ENCODE measurements around the gene COQ9. TPM values are rescaled to one million over a fixed set of nuclear protein-coding genes. Genes with fewer than 3 reads are reported as not detected.
A peak's percentile ranks its signal among the peaks of the same experiment; 100 is the strongest.

Gene COQ9
- total RNA-seq, 1 experiment from 2014 or later: 69.7 TPM

DNA sequence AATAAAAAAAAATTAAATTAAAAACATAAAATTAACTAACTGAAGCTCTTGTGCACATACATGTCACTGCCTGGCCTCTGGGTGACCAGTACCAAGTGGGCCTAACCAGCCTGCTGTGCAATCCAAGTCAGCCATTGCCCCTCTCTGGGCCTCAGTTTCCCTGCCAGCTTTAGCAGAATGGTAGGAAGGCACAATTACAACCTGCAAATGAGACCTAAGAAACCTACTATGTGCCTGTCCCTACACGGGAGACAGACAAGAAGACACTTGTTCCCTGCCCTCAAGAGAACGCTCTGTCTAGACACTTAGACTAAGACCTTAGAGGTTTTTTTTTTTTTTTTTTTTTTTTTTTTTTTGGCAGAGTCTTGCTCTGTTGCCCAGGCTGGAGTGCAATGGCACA lies 1.8 kb upstream of the COQ9 start:
- POLR2A ChIA-PET (ENCODE audit: low non-redundant PET): no interaction called here
- TF ChIP-seq EZH2 (IDR thresholded peaks at IDR 0.05; ENCODE audit: borderline replicate concordance, low read depth, low read length, poor library complexity, severe bottlenecking): no peak
- TF ChIP-seq, protein P1, sequence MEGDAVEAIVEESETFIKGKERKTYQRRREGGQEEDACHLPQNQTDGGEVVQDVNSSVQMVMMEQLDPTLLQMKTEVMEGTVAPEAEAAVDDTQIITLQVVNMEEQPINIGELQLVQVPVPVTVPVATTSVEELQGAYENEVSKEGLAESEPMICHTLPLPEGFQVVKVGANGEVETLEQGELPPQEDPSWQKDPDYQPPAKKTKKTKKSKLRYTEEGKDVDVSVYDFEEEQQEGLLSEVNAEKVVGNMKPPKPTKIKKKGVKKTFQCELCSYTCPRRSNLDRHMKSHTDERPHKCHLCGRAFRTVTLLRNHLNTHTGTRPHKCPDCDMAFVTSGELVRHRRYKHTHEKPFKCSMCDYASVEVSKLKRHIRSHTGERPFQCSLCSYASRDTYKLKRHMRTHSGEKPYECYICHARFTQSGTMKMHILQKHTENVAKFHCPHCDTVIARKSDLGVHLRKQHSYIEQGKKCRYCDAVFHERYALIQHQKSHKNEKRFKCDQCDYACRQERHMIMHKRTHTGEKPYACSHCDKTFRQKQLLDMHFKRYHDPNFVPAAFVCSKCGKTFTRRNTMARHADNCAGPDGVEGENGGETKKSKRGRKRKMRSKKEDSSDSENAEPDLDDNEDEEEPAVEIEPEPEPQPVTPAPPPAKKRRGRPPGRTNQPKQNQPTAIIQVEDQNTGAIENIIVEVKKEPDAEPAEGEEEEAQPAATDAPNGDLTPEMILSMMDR (conservative IDR thresholded peaks at IDR 0.05; ENCODE audit: low read depth, low read length): no peak
- DNase-seq (ENCODE audit: low spot score): no peak
- peaks cover 8% of the 10 kb centered on the region for H3K9me3 ChIP-seq (ENCODE audit: low read depth, low read length, poor library complexity, severe bottlenecking)
- no peaks in the 10 kb centered on the region for H3K4me1 ChIP-seq (ENCODE audit: insufficient read depth, low read length, poor library complexity, severe bottlenecking)
- H3K27ac ChIP-seq (ENCODE audit: low read depth, low read length, poor library complexity, severe bottlenecking): no peak overlapping the region
- peaks cover 9% of the 10 kb centered on the region for H3K36me3 ChIP-seq (ENCODE audit: insufficient read depth, low read length, poor library complexity, severe bottlenecking)
- no peak overlapping the region for H3K4me3 ChIP-seq (ENCODE audit: low read depth, low read length, poor library complexity, severe bottlenecking)
- intact Hi-C loops (cut with micrococcal nuclease; ENCODE audit: unreplicated experiment): no loop called here
- CTCF ChIA-PET: no interaction called here
- no TSS peak for BruUV-seq (replicated peaks)
- no peaks in the 10 kb centered on the region for H3K27me3 ChIP-seq (replicated peaks; ENCODE audit: insufficient read depth, low read depth, low read length, poor library complexity)

DNA sequence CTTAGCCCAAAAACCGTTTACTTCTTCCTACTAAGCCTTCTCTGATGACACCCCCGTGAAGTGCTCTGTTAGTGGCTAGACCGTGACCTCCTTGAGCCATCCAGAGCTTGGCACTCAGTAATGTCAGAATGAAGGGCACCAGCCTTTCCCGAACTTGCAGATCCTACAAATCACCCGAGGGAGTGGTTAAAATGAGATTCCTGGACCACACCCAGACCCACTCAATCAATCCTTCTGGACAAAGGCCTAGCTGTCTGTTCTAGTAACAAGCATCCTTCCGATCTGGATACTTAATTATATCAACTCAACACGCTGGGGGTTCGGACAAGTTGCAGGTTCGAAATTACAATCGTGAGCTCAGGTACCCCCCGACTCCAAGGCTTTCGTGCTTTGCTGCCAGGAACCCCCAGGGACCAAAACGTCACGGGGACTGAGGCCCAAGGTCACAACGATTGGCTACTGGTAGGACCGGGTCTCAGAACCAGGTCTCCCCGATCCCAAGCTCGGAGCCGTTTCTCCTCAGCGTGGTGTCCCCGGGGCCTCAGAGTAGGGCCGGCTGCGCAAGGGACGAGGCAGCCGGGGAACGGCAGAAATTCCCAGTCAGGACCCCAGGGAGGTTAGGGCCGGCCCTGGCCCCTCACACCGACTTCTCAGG lies 621 bp upstream of the COQ9 start:
- POLR2A ChIA-PET (ENCODE audit: low non-redundant PET): no interaction called here
- BruUV-seq (replicated peaks): no TSS peak
- Histone ChIP-seq H3K36me3 (ENCODE audit: insufficient read depth, low read length, poor library complexity, severe bottlenecking) (peaks cover 8% of the 10 kb centered on the region), H3K4me1 (ENCODE audit: insufficient read depth, low read length, poor library complexity, severe bottlenecking) (no peaks in the 10 kb centered on the region), H3K9me3 (ENCODE audit: low read depth, low read length, poor library complexity, severe bottlenecking) (no peaks in the 10 kb centered on the region), H3K27ac (ENCODE audit: low read depth, low read length, poor library complexity, severe bottlenecking) (peak overlapping the region; percentile 97), H3K27me3 (replicated peaks; ENCODE audit: insufficient read depth, low read depth, low read length, poor library complexity) (no peaks in the 10 kb centered on the region), H3K4me3 (ENCODE audit: low read depth, low read length, poor library complexity, severe bottlenecking) (peak overlapping the region; percentile 94)
- intact Hi-C loops (cut with micrococcal nuclease; ENCODE audit: unreplicated experiment): no loop called here
- peak; percentile 34 for DNase-seq (ENCODE audit: low spot score)
- CTCF ChIA-PET: interaction anchor here (0.7 to 1.7 kb wide), 3 partner anchors 13 to 73 kb away, joined by 3 to 7 read pairs (median 6); partner anchors contain the start of gene POLR2C
- TF ChIP-seq, protein P1 (conservative IDR thresholded peaks at IDR 0.05; ENCODE audit: low read depth, low read length): no peak

DNA sequence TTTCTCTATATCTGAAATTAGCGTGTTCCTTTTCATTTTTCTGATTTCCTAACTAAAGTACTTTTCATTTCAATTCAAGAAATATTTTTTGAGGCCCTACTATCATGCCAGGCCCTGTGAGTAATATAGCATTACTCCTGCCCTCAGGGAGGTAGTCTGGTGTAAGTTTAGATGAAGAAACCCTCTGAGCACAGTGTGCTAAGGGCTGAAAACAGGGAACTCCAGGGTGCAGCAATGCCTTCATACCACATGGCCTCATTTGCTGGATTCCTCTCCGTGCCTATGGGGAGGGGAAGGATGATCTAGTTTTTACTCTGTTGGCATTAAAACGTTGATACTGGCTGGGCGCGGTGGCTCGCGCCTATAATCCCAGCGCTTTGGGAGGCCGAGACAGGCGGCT lies 4.7 kb downstream of the COQ9 start:
- no peak for TF ChIP-seq EZH2 (IDR thresholded peaks at IDR 0.05; ENCODE audit: borderline replicate concordance, low read depth, low read length, poor library complexity, severe bottlenecking)
- TF ChIP-seq, protein P1 (conservative IDR thresholded peaks at IDR 0.05; ENCODE audit: low read depth, low read length): no peak
- Histone ChIP-seq H3K27me3 (replicated peaks; ENCODE audit: insufficient read depth, low read depth, low read length, poor library complexity) (no peaks in the 10 kb centered on the region), H3K9me3 (ENCODE audit: low read depth, low read length, poor library complexity, severe bottlenecking) (no peaks in the 10 kb centered on the region), H3K4me3 (ENCODE audit: low read depth, low read length, poor library complexity, severe bottlenecking) (no peak overlapping the region), H3K27ac (ENCODE audit: low read depth, low read length, poor library complexity, severe bottlenecking) (no peak overlapping the region), H3K4me1 (ENCODE audit: insufficient read depth, low read length, poor library complexity, severe bottlenecking) (no peaks in the 10 kb centered on the region), H3K36me3 (ENCODE audit: insufficient read depth, low read length, poor library complexity, severe bottlenecking) (peaks cover 49% of the 10 kb centered on the region)
- intact Hi-C loops (cut with micrococcal nuclease; ENCODE audit: unreplicated experiment): no loop called here
- ChIA-PET CTCF (no interaction called here), POLR2A (ENCODE audit: low non-redundant PET) (no interaction called here)
- no TSS peak for BruUV-seq (replicated peaks)
- no peak for DNase-seq (ENCODE audit: low spot score)

All from A673 (cell line).